Loucy (cell line): ENCODE measurements around the gene UROD.
"Not testable (repeated sequence)": the region's sequence is repeated elsewhere in the genome, so short reads cannot be mapped to it uniquely, and the experiment has no call there.

Source experiments
- H2AFZ ChIP-seq: fragments of 200-600 bp; sonication (generic); 2 replicates; pipeline ENCODE4 v1.6.0; 2016; ENCODE audit warnings: antibody characterized with exemption, mild to moderate bottlenecking, low read length, moderate library complexity
- H3F3A ChIP-seq: fragments of 200-600 bp; 2 replicates; pipeline ENCODE4 v1.6.0; 2016; ENCODE audit warnings: antibody characterized with exemption, low read depth, mild to moderate bottlenecking
- H3K27me3 ChIP-seq: fragments of 200-600 bp; sonication (generic); 2 replicates; pipeline ENCODE4 v1.6.1; 2014; ENCODE audit warnings: low read length, mild to moderate bottlenecking; ENCODE audit not compliant: insufficient read depth, poor library complexity, severe bottlenecking
- H3K36me3 ChIP-seq: fragments of 200-600 bp; sonication (generic); 2 replicates; pipeline ENCODE4 v1.6.1; 2016; ENCODE audit warnings: low read length; ENCODE audit not compliant: insufficient read depth
- H3K4me1 ChIP-seq: fragments of 200-600 bp; sonication (generic); 2 replicates; pipeline ENCODE4 v1.5.1; 2014; ENCODE audit warnings: low read length, mild to moderate bottlenecking; ENCODE audit not compliant: insufficient read depth, poor library complexity, severe bottlenecking
- H3K4me2 ChIP-seq: fragments of 200-600 bp; sonication (generic); 2 replicates; pipeline ENCODE4 v1.6.0; 2014; ENCODE audit warnings: antibody characterized with exemption, low read length, low read depth, mild to moderate bottlenecking; ENCODE audit not compliant: poor library complexity, severe bottlenecking
- H3K4me3 ChIP-seq: fragments of 200-600 bp; sonication (generic); 2 replicates; pipeline ENCODE4 v1.5.1; 2014; ENCODE audit warnings: low read length, mild to moderate bottlenecking, mixed read lengths; ENCODE audit not compliant: poor library complexity, severe bottlenecking
- H3K79me2 ChIP-seq: fragments of 200-600 bp; sonication (generic); 2 replicates; pipeline ENCODE4 v1.6.1; 2014; ENCODE audit warnings: low read length; ENCODE audit not compliant: insufficient read depth
- H3K9ac ChIP-seq: fragments of 200-600 bp; sonication (generic); 2 replicates; pipeline ENCODE4 v1.6.0; 2014; ENCODE audit warnings: mild to moderate bottlenecking, low read depth, low read length, moderate library complexity; ENCODE audit not compliant: poor library complexity, severe bottlenecking
- H3K9me2 ChIP-seq: fragments of 200-600 bp; sonication (generic); replicated peaks from 2 replicates; pipeline ENCODE4 v1.6.1; 2016; ENCODE audit warnings: low read depth, low read length, mixed read lengths
- H3K9me3 ChIP-seq: fragments of 200-600 bp; sonication (generic); 2 replicates; pipeline ENCODE4 v1.6.1; 2014; ENCODE audit warnings: mild to moderate bottlenecking, antibody characterized with exemption, low read length, low read depth; ENCODE audit not compliant: insufficient read depth
- H4K20me1 ChIP-seq: fragments of 200-600 bp; sonication (generic); 2 replicates; pipeline ENCODE4 v1.6.0; 2014; ENCODE audit warnings: antibody characterized with exemption, low read length, mild to moderate bottlenecking; ENCODE audit not compliant: insufficient read depth, poor library complexity, severe bottlenecking
- EZH2phosphoT487 ChIP-seq: fragments of 200-600 bp; IDR thresholded peaks from 2 replicates; pipeline ENCODE4 v1.6.1; 2018; ENCODE audit warnings: antibody characterized with exemption, mild to moderate bottlenecking, moderate library complexity, borderline replicate concordance
- TF ChIP-seq, protein P1 (sequence below): fragments of 200-600 bp; sonication (generic); conservative IDR thresholded peaks from 2 replicates; pipeline ENCODE4 v1.5.1; 2014; ENCODE audit warnings: mild to moderate bottlenecking, antibody characterized with exemption, low read length

UROD gene

DNA sequence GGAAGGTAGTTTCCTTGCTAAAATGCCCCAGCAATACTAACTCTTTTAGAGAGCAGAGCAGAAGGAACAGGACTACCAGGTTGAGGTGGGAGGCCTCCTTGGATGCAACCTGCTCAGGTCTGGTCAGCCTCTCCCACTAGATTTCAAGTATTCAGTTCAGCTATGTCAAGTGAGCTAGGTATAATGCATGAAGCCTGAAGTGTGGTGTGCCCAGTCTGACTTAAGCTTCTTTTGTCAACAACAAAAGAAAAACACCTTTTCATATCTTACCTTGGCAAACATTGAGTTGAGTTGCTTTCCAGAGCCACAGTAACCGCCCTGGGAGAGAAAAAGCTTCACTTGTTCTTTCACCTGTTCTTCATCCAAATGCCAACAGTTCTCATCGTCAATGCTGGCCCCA lies 47.8 kb downstream of the UROD start:
- Histone ChIP-seq H3K9ac (no peak overlapping the region), H3K79me2 (no peaks in the 10 kb centered on the region), H3K4me3 (no peak overlapping the region), H3K9me2 (no peaks in the 10 kb centered on the region), H3K4me1 (no peaks in the 10 kb centered on the region), H3K27me3 (no peaks in the 10 kb centered on the region), H3K36me3 (peaks cover 10% of the 10 kb centered on the region; the same call in 1 of the 2 replicates), H3K4me2 (no peak overlapping the region), H4K20me1 (no peaks in the 10 kb centered on the region), H3K9me3 (no peaks in the 10 kb centered on the region), H2AFZ (no peak overlapping the region), H3F3A (no peaks in the 10 kb centered on the region)
- TF ChIP-seq, protein P1, sequence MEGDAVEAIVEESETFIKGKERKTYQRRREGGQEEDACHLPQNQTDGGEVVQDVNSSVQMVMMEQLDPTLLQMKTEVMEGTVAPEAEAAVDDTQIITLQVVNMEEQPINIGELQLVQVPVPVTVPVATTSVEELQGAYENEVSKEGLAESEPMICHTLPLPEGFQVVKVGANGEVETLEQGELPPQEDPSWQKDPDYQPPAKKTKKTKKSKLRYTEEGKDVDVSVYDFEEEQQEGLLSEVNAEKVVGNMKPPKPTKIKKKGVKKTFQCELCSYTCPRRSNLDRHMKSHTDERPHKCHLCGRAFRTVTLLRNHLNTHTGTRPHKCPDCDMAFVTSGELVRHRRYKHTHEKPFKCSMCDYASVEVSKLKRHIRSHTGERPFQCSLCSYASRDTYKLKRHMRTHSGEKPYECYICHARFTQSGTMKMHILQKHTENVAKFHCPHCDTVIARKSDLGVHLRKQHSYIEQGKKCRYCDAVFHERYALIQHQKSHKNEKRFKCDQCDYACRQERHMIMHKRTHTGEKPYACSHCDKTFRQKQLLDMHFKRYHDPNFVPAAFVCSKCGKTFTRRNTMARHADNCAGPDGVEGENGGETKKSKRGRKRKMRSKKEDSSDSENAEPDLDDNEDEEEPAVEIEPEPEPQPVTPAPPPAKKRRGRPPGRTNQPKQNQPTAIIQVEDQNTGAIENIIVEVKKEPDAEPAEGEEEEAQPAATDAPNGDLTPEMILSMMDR = no peak
- TF ChIP-seq EZH2phosphoT487 = no peak

DNA sequence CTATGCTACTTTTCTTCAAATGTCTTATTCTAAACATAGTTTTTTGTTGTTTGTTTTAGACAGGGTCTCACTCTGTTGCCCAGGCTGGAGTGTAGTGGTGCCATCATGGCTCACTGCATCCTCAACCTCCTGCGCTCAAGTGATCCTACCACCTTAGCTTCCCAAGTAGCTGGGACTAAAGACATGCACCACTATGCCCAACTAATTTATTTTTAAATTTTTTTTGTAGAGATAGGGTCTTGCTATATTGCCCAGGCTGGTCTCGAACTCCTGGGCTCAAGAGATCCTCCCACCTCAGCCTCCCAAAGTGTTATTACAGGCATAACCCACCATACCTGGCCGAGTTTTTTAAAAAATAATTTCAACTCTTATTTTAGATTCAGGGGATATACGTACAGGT lies 50.4 kb downstream of the UROD start:
- not testable (repeated sequence) for H3K9me2 ChIP-seq, H3K9ac ChIP-seq, H3K4me1 ChIP-seq, H3K4me3 ChIP-seq, H4K20me1 ChIP-seq, H3F3A ChIP-seq, H3K79me2 ChIP-seq, H3K4me2 ChIP-seq, H3K36me3 ChIP-seq, H2AFZ ChIP-seq, H3K9me3 ChIP-seq, H3K27me3 ChIP-seq

DNA sequence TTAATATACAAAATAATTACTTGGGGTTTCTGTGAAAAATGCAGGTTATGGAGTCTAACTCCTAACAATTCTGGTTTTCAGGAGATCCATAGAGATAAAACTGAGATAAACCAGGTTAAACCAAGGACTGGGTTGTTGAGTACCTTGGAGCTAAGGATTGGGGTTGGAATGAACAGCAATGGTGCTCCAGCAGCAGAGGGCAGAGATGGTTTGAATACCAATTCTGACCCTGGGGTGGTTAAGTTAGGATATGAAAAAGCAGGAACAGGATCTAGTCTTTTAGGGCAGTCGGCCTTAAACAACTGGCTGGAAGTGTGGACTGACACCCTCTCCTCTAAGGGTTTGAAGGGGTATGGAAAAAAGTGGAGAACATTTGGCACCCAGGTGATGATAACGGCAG lies 53.0 kb downstream of the UROD start:
- H3K79me2 ChIP-seq = no peaks in the 10 kb centered on the region
- no peak overlapping the region for H2AFZ ChIP-seq
- TF ChIP-seq, protein P1 = no peak
- no peak for TF ChIP-seq EZH2phosphoT487
- no peaks in the 10 kb centered on the region for H3K36me3 ChIP-seq
- H3K9me3 ChIP-seq = no peaks in the 10 kb centered on the region
- H3K9me2 ChIP-seq = no peaks in the 10 kb centered on the region
- no peaks in the 10 kb centered on the region for H3K4me1 ChIP-seq
- H3K4me3 ChIP-seq = no peak overlapping the region
- H3K9ac ChIP-seq = no peak overlapping the region
- H4K20me1 ChIP-seq = no peaks in the 10 kb centered on the region
- no peaks in the 10 kb centered on the region for H3K27me3 ChIP-seq
- no peaks in the 10 kb centered on the region for H3F3A ChIP-seq
- no peak overlapping the region for H3K4me2 ChIP-seq
